ENCODE results near the gene PYROXD2. TPM values are rescaled to one million over a fixed set of nuclear protein-coding genes. Genes with fewer than 3 reads are reported as not detected.

The PYROXD2 gene
- total RNA-seq, 2 experiments from 2014 or later = 0.41 to 4.3 TPM

GRCh38 chr10:98423691-98424120, 8.7 kb upstream of the PYROXD2 start:
- no peaks in the 10 kb centered on the region for H3K9me3 ChIP-seq (ENCODE audit: low read length)
- no peak overlapping the region for H2AFZ ChIP-seq (ENCODE audit: low read length)
- no peaks in the 10 kb centered on the region for H3K4me1 ChIP-seq (ENCODE audit: insufficient read depth, low read length, poor library complexity, severe bottlenecking)
- H3K79me2 ChIP-seq (ENCODE audit: insufficient read depth, low read depth, low read length) = no peaks in the 10 kb centered on the region
- no peak for TF ChIP-seq EZH2phosphoT487 (IDR thresholded peaks at IDR 0.05; ENCODE audit: borderline replicate concordance, low read depth, low read length)
- TF ChIP-seq CTCF (conservative IDR thresholded peaks at IDR 0.05; ENCODE audit: low read length) = peak; percentile 79
- ChIA-PET CTCF (ENCODE audit: unreplicated experiment) (no interaction called here), POLR2A (no interaction called here)
- intact Hi-C loops (cut with micrococcal nuclease; ENCODE audit: unreplicated experiment) = no loop called here
- no peak overlapping the region for H3K4me2 ChIP-seq (ENCODE audit: low read length)
- no peak overlapping the region for H3K27ac ChIP-seq (ENCODE audit: low read depth, low read length, poor library complexity, severe bottlenecking)
- peaks cover 14% of the 10 kb centered on the region; the same call in 1 of the 2 replicates for H3K36me3 ChIP-seq (ENCODE audit: insufficient read depth, low read length)
- H3K4me3 ChIP-seq (ENCODE audit: low read depth, low read length, poor library complexity, severe bottlenecking) = no peak overlapping the region
- H3K9me2 ChIP-seq (ENCODE audit: insufficient read depth, low read length) = no peaks in the 10 kb centered on the region
- no TSS peak for BruUV-seq (replicated peaks)
- H4K20me1 ChIP-seq (ENCODE audit: insufficient read depth, low read length) = no peaks in the 10 kb centered on the region
- peak; percentile 68 for DNase-seq (ENCODE audit: low spot score)

GRCh38 chr10:98422182-98422581, 7.2 kb upstream of the PYROXD2 start:
- POLR2A ChIA-PET = no interaction called here
- no peak for DNase-seq (ENCODE audit: low spot score)

More at GRCh38 chr10:98422182-98422581, 7.2 kb upstream of the PYROXD2 start:
- no peaks in the 10 kb centered on the region for H4K20me1 ChIP-seq (ENCODE audit: insufficient read depth, low read length)
- no peak overlapping the region for H2AFZ ChIP-seq (ENCODE audit: low read length)
- intact Hi-C loops (cut with micrococcal nuclease; ENCODE audit: unreplicated experiment) = no loop called here
- H3K4me2 ChIP-seq (ENCODE audit: low read length) = no peak overlapping the region
- no TSS peak for BruUV-seq (replicated peaks)
- CTCF ChIA-PET (ENCODE audit: unreplicated experiment) = interaction anchor here (0.6 kb wide), 1 partner anchor 20 kb away, joined by 5 read pairs; no protein-coding TSS in a partner anchor
- H3K9me3 ChIP-seq (ENCODE audit: low read length) = no peaks in the 10 kb centered on the region
- no peak for TF ChIP-seq CTCF (conservative IDR thresholded peaks at IDR 0.05; ENCODE audit: low read length)
- H3K27ac ChIP-seq (ENCODE audit: low read depth, low read length, poor library complexity, severe bottlenecking) = no peak overlapping the region
- H3K79me2 ChIP-seq (ENCODE audit: insufficient read depth, low read depth, low read length) = no peaks in the 10 kb centered on the region
- no peaks in the 10 kb centered on the region for H3K9me2 ChIP-seq (ENCODE audit: insufficient read depth, low read length)
- peaks cover 13% of the 10 kb centered on the region; the same call in 1 of the 2 replicates for H3K36me3 ChIP-seq (ENCODE audit: insufficient read depth, low read length)
- H3K4me1 ChIP-seq (ENCODE audit: insufficient read depth, low read length, poor library complexity, severe bottlenecking) = no peaks in the 10 kb centered on the region
- H3K4me3 ChIP-seq (ENCODE audit: low read depth, low read length, poor library complexity, severe bottlenecking) = no peak overlapping the region
